Stimulated activated naive CD4-positive, alpha-beta T cell (primary cell): Measurements from ENCODE around the gene ARL8B.

Source experiments
- DNase-seq, 6 experiments: peaks; one replicate each; lab custom pipeline; 2025; lab: John Stamatoyannopoulos, UW

The ARL8B gene

DNA sequence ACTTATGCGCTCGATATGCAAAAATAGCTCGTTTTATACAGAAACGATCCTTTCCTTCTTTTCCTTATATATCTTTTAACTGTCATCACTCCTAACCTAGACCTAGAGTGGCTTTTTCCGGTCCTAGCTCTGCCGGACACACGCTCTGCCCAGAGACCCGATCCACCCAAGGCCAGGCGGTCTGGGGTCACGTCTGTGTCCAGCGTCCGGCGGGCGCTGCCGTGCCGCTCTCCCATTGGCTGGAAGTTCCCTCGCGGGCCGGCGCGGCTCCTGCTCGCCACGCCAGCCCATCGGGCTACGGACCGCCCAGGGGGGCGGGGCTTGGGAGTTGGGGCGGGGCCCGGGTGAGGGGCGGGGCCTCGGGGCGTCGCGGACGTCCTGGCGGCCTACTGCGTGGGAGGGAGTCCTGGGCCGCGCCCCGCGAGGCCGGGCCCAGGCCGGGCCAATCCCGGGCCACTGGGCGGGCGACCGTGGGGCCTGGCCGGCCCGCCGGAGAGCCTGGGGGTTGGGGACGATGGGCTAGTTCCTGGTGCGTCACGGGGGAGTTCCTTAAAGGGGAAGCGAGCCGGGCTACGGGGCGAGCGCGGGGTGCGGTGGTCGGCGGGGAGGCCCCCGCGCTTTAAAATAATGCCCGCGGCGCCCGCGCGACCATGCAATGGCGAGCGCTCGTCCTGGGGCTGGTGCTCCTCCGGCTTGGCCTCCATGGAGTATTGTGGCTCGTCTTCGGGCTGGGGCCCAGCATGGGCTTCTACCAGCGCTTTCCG lies 65.2 kb downstream of the ARL8B start, which contains the start of gene EDEM1:
EDEM1 (plus strand) TSS at position 552 of the 764 bp plus-strand sequence; CDS start at position 651, 99 bp downstream.
- peak; percentile 76 to 92 (median 88) for DNase-seq

DNA sequence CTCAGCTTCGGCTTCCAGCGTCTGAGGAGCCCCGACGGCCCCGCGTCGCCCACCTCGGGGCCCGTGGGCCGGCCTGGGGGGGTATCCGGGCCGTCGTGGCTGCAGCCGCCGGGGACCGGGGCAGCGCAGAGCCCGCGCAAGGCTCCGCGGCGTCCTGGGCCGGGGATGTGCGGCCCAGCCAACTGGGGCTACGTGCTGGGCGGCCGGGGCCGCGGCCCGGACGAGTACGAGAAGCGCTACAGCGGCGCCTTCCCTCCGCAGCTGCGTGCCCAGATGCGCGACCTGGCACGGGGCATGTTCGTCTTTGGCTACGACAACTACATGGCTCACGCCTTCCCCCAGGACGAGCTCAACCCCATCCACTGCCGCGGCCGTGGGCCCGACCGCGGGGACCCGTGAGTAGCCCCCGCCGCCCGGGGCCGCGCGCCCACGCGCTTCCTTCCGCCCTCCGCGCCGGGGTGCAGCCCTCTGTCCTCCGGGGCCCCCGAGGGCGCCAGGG lies 65.9 kb downstream of the ARL8B start:
- peak; percentile 28 to 78 (median 56) for DNase-seq

DNA sequence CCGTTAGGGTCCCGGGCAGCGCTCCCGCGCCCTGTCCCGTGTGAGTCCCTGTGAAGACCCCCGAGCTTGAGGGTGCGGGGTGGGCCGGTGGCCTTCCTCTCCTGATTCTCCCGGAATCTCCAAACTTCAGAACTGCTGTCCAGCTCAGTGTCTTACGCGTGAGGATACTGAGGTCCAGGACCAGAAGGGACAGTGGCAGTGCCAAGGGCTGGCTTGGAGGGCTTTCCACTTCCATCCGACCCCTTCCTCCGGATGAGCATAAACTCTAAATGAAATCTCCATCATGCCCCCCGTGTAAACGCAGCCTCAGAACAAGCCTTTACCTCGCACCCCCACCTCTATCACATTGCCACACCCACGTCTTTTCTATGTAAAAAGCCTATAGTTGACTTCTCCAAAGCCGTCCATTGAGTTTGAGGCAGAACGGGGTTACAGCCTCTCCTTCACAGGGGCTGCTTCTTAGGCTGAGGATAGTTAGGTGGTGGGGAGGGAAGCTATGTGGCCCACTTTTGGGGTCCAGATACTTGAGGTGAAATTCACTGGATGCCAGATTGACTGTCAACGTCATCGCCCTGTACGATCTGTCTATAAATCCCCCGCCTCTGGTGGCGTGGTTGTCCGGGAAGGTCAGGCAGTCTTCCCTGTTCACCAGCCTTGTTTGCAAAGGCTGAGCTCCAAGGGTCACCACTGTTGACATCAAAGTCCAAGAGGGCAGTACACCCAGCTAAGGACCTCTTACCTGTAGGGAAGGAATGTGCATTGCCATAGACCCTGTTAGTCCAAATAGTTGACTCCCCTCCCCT lies 66.5 kb downstream of the ARL8B start:
- DNase-seq = peak; percentile 38 to 75 (median 55)

GRCh38 chr3:5190147-5190791 lies 68.2 kb downstream of the ARL8B start:
- peak in 1 of 6 experiments; percentile 9 for DNase-seq

GRCh38 chr3:5191555-5192304 lies 69.6 kb downstream of the ARL8B start:
- no peak for DNase-seq

- DNase-seq = no peak
Observed at GRCh38 chr3:5192571-5193365, 70.7 kb downstream of the ARL8B start.

- DNase-seq = no peak
Observed at GRCh38 chr3:5194341-5194740, 72.2 kb downstream of the ARL8B start.

- peak in 3 of 6 experiments; percentile 5 to 24 (median 6) for DNase-seq
Observed at GRCh38 chr3:5194801-5195509, 72.9 kb downstream of the ARL8B start.

DNA sequence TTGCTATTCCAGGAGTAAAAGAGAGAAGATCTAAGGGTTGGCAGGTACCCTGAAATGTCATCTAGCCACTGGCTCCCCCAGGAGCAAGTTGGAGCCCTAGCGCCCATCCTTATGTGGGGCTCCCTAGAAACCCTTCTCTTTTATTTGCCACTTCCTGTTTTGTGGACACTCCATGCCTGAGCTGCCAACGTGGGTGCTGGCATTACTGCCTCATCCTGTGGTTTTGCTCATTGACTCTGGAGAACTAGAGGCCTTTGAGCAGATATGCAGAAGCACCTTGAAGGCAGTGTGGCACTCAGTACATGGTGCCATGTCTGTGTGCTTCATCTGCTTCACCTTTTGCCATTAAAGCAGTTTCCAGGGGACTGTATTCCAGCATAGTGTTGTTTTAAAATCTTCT lies 73.5 kb downstream of the ARL8B start:
- DNase-seq = peak in 2 of 6 experiments; percentile 12 to 18

DNA sequence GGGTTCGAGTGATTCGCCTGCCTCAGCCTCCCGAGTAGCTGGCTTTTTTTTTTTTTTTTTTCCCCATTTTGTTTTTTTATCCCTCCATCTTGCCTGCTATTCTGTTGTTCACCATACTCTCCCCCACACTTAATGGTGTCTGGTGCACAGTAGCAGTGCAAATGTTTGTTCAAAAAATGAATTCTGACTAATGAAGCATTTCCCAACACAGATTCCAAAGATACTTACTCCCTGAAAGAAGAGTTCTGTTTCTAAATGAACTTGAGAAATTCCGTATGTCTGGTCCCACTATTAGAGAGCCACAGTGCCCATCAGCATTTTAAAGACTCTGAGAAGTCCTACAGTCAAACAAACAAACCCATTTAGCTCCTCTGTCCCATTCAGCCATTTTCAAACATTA lies 74.9 kb downstream of the ARL8B start:
- no peak for DNase-seq

- DNase-seq = peak in 4 of 6 experiments; percentile 10 to 74 (median 72)
Observed at GRCh38 chr3:5197470-5198312, 75.6 kb downstream of the ARL8B start.

- DNase-seq = no peak
Observed at GRCh38 chr3:5198313-5198677, 76.2 kb downstream of the ARL8B start.

GRCh38 chr3:5198986-5199731 lies 77.1 kb downstream of the ARL8B start:
- DNase-seq = no peak

DNA sequence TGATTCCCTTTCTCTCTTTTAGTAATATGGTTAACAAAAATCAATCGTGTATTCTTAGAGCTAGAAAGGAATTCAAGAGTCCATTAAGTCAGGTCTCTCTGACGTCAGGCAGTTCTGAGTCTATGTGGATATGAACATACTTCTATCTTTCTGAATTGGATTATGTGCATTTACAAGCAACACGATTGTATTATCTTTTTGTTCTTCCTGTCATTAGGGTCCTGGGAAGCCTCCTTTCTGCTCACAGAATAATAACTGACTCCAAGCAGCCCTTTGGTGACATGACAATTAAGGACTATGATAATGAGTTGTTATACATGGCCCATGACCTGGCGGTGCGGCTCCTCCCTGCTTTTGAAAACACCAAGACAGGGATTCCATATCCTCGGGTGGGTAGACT lies 79.4 kb downstream of the ARL8B start:
- DNase-seq = no peak

DNA sequence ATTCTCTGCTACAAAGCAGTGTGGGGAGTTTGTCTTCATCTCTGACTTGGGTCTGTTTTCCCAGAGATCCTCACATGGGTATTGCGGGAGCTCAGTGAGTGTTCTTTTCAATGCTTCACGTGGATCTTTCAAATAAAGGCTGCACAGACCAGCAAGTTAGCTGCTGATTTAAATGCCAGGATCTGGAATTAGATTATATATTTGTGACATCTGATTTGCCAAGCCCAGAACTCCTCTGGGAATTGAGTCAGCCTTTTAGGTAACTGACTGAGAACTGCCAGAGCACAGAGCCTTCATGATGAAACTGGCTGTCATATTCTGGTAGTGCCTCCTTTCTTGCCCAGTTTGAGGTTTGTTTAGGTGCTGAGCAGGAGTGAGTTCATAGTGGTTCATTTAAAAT lies 80.1 kb downstream of the ARL8B start:
- DNase-seq = no peak

DNA sequence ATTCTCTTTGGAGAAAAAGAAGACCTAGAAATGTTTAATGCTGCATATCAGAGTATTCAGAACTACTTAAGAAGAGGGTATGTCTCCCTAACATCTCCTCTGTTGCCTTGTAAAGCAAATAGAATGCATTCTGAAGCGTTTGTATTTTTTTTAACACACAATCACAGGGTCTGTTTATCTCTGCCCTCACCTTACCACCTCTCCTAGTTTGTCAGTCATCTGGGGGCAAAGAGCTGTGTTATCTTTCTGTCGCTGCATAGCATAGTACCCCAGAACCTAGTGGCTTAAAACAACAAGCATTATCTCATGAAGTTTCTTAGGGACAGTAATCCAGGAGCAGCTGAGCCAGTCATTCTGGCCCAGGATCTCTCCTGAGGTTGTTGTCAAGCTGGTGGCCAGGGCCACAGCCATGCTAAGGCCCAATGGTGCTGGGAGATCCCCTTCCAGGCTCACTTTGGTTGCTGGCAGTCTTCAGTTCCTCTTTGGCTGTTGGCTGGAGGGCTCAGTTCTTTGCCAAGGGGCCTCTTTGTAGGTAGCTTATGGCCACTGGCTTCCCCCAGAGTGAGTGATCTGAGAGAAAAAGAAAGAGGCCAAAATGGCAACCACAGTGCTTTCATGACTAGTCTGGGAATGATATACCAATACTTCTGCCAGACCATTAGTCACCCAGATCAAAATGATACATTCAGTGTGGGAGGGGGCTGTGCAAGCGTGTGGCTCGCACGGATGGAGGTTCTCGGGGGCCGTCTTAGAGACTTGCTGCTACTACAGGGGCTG lies 83.3 kb downstream of the ARL8B start:
- no peak for DNase-seq

GRCh38 chr3:5210926-5211325 lies 88.8 kb downstream of the ARL8B start:
- no peak for DNase-seq
